Ovary (tissue), 9 donors: Measurements from ENCODE around the gene PKN2. TPM values are rescaled to one million over a fixed set of nuclear protein-coding genes. Genes with fewer than 3 reads are reported as not detected.

Source experiments
- DNase-seq, 5 donors: peaks; one replicate each; pipeline ENCODE4 v3.0.0-alpha.2; 2019 to 2020
- H3K27ac ChIP-seq, 2 donors: fragments of 200-600 bp; one replicate each; pipeline versions ENCODE4 v1.5.1 to v1.8.0; 2019 to 2022
- H3K27me3 ChIP-seq: fragments of 200-600 bp; one replicate; pipeline ENCODE4 v1.8.0; 2022
- H3K36me3 ChIP-seq: fragments of 200-600 bp; sonication (generic); one replicate; pipeline ENCODE4 v1.5.1; 2019
- H3K4me1 ChIP-seq: one replicate; pipeline ENCODE4 v1.8.1; 2013; ENCODE audit warnings: mild to moderate bottlenecking, moderate library complexity; ENCODE audit not compliant: insufficient read depth
- H3K4me3 ChIP-seq: fragments of 200-600 bp; sonication (generic); one replicate; pipeline ENCODE4 v1.5.1; 2017
- H3K9me3 ChIP-seq, 2 donors: fragments of 200-600 bp in 1 of 2; sonication (generic) in 1 of 2; one replicate each; pipeline versions ENCODE4 v1.5.1 to v1.8.1; 2013 to 2019; ENCODE audit warnings: mild to moderate bottlenecking in 1 of 2, moderate library complexity in 1 of 2
- CTCF ChIP-seq, 3 donors: fragments of 450-650 bp in 2 of 3; fragments of 200-600 bp in 1 of 3; IDR thresholded peaks; one replicate each; pipeline versions ENCODE4 v1.5.1 to v1.8.0; 2016 to 2022; ENCODE audit warnings: antibody characterized with exemption in 3 of 3, mild to moderate bottlenecking in 1 of 3
- EP300 ChIP-seq: sonication (generic); formaldehyde crosslinking; IDR thresholded peaks from one replicate; pipeline ENCODE4 v1.6.1; 2017; ENCODE audit warnings: antibody characterized with exemption
- POLR2A ChIP-seq: fragments of 450-650 bp; IDR thresholded peaks from one replicate; pipeline ENCODE4 v1.6.1; 2017; ENCODE audit warnings: antibody characterized with exemption, mild to moderate bottlenecking, moderate library complexity
- WGBS, 3 donors: extraction: QIAGEN DNeasy Blood & Tissue Kit in 1 of 3; methylation state at CpG; one replicate each; pipeline versions ENCODE4 v1.1.5 to v1.1.7; 2013 to 2017; 5-methylcytosine and 5-hydroxymethylcytosine counted together
- intact Hi-C, 4 donors: fragments of 100-400 bp; cut with DNase I; formaldehyde crosslinking; loops; one replicate each; pipeline versions ENCODE4 v1.11.0 to v1.15.1; 2022 to 2023
- polyA plus RNA-seq, 2 donors: library from polyadenylated mRNA; stranded (reverse); fragments of 200-250 nt in 1 of 2; fragments of 350-450 nt in 1 of 2; fragmentation: Illumina TruSeq in 1 of 2; extraction: RNeasy Lipid Tissue Mini Kit (QIAGEN cat#74804) in 1 of 2; gene quantifications; one replicate each; pipeline ENCODE4 v1.2.3, GENCODE V29; 2013 to 2014
- total RNA-seq, 7 donors: library from RNA; depleted of rRNA in 2 of 7; stranded (reverse); fragments of >200 nt in 2 of 7; fragmentation: NEBNext Ultra II Directional in 3 of 7; extraction: Animal tissue kit (Norgen Biotek cat#: 25700) in 3 of 7; gene quantifications; one replicate each; pipeline versions ENCODE4 v1.1.0 to v1.2.4, GENCODE V29; 2016 to 2023
- donor health status: DM: no; HTN: no; CAD: no; lungs with moderate emphysema.
- donor health status: DM: no; HTN: no; CAD: no.
- donor health status: Bipolar disorder and iron deficiency.
- donor health status: DM: yes; HTN: yes; CAD: no.
- donor health status: DM: no; HTN: no; CAD: no.
- donor health status: DM: yes; HTN: yes; CAD: no.

The PKN2 gene
- total and polyA plus RNA-seq, 9 donors, result 17.8 to 58.9 (median 48.6) TPM

DNA sequence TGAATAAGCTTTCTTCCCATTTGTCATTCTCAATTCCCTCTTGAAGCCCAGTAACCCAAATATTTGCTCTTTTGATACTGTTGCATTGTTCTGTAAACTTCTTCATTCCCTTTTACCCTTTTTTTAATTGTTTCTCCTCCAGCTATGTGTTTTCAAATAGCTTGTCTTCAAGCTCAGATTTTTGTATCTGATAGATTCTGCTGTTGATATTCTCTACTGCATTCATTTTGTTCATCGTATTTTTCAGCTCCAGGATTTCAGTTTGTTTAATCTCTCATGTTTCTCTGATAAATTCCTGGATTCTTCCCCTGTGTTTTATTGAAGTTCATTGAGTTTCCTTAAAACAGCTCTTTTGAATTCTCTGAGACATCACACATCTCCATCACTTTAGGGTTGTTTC is 51.8 kb downstream of the PKN2 start:
- Histone ChIP-seq H3K4me3 (no peak overlapping the region), H3K27ac (no peak overlapping the region), H3K4me1 (peaks cover 2% of the 10 kb centered on the region), H3K27me3 (no peaks in the 10 kb centered on the region), H3K36me3 (no peaks in the 10 kb centered on the region), H3K9me3 (no peaks in the 10 kb centered on the region)
- intact Hi-C loops, result no loop called here
- 94 to 97% (median 95%) methylated on average over 1 of the region's 1 CpG for WGBS, 3 donors
- DNase-seq, result no peak
- TF ChIP-seq EP300, result no peak
- no peak for TF ChIP-seq POLR2A
- TF ChIP-seq CTCF (IDR thresholded peaks at IDR 0.05), result no peak

- Histone ChIP-seq H3K4me3 (no peak overlapping the region), H3K4me1 (no peaks in the 10 kb centered on the region), H3K9me3 (no peaks in the 10 kb centered on the region), H3K36me3 (no peaks in the 10 kb centered on the region), H3K27me3 (no peaks in the 10 kb centered on the region), H3K27ac (no peak overlapping the region)
- TF ChIP-seq POLR2A (no peak), EP300 (no peak), CTCF (IDR thresholded peaks at IDR 0.05) (no peak)
- 93 to 94% (median 94%) methylated on average over 7 of the region's 7 CpGs for WGBS, 3 donors
- intact Hi-C loops, result no loop called here
- no peak for DNase-seq
Measured at GRCh38 chr1:88736633-88737248, 52.7 kb downstream of the PKN2 start.

DNA sequence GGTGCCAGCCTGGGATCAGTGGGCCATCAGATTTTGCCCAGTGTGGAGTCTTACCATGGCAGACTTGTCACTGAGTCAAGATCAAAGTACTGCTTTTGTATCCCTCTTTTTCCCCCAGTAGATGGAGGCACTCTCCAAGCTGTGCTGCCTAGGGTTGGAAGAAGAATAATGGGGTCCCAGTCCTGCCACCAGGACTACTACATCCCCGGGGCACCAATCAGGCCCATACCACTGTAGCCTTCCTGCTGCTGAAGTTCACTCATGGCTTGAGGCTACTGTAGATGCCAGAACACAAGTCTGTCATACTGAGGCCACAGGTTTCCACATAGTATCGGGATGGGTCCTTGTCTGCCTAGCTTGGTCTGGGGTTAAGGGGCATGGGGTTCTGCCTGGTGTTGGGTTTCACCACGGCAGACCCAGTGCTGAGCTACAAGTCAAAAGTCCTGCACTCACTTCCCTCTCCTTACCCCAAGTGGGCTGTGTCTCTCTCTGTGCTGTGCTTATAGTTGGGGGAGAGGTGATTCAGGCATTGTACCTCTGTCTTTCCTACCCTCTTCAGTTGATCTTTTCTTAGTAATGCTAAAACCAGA is 53.4 kb downstream of the PKN2 start:
- 88 to 99% (median 91%) methylated on average over 3 of the region's 3 CpGs for WGBS, 3 donors
- intact Hi-C loops, result no loop called here
- H3K27ac ChIP-seq, result no peak overlapping the region

DNA sequence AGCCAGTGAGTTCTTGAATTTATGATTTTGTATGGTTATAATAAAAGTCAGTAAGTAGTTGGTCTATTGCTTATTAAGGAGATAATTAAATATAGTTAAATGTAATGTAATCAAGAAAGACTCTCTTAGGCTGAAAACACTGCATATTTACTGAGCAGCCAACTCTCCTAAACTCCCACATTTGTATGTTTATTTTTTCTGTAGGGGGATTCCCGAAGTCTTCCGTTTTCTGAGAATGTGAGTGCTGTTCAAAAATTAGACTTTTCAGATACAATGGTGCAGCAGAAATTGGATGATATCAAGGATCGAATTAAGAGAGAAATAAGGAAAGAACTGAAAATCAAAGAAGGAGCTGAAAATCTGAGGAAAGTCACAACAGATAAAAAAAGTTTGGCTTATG is 56.7 kb downstream of the PKN2 start:
- intact Hi-C loops, result no loop called here

More for the DNA sequence above, 53.4 kb downstream of the PKN2 start:
- Histone ChIP-seq H3K27me3 (no peaks in the 10 kb centered on the region), H3K36me3 (no peaks in the 10 kb centered on the region), H3K4me1 (no peaks in the 10 kb centered on the region), H3K9me3 (no peaks in the 10 kb centered on the region), H3K4me3 (no peak overlapping the region)
- DNase-seq, result no peak
- TF ChIP-seq POLR2A, result no peak
- no peak for TF ChIP-seq CTCF (IDR thresholded peaks at IDR 0.05)
- TF ChIP-seq EP300, result no peak

More for the DNA sequence above, 56.7 kb downstream of the PKN2 start:
- Histone ChIP-seq H3K36me3 (no peaks in the 10 kb centered on the region), H3K27ac (no peak overlapping the region), H3K9me3 (no peaks in the 10 kb centered on the region), H3K27me3 (no peaks in the 10 kb centered on the region), H3K4me3 (no peak overlapping the region), H3K4me1 (peaks cover 4% of the 10 kb centered on the region)
- TF ChIP-seq POLR2A, result no peak
- no peak for TF ChIP-seq CTCF (IDR thresholded peaks at IDR 0.05)
- no peak for TF ChIP-seq EP300
- WGBS, 3 donors, result 4 to 11% (median 5%) methylated on average over 3 of the region's 3 CpGs
- no peak for DNase-seq
